ENCODE results near the gene NKD1.

The NKD1 gene

DNA sequence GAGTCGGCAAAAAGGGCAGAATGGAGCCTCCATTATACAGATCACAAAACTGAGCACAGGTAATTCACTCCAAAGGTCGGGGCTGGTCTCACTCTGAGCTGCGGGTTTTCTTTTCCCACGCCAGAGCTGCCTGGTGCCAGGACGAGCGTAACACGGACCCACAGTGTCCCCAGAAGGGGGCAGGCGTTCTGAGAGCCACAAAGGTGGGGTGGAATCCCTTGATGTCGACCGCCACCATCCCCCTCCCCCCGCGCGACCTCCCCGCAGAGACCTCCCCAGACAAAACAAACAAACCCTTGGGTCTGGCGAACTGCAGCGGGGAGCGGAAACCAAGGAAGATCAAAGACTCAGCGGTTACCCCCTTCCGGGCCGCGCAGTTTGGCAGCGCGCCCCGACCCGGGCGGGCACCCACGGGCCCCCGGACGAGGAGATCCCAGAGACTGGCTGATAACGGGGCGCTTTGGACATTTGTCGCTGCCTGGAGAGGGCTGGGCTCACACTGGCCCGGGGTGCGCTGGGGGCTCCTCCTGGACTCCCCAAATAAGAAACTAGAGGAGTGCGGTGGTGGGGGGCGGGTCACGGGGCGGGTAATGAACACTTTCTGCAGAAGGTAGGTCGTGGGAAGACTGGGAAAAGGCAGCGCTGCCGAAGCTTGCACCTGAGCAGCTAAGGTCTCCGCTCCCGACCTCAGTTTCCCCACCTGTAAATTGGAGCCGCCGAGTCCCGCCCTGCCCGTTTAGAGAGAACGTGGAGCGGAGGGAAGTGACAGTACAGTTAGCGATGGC, 664 bp upstream of the NKD1 start:
- no peak for DNase-seq (ENCODE audit: low read depth in 1 of 2, low spot score in 1 of 2)
- in situ Hi-C loops (cut with HindIII; ENCODE audit: low pct_unique_long_range_greater_than_20kb, low sequenced_read_pairs): no loop called here
- no peak for TF ChIP-seq JUND (IDR thresholded peaks at IDR 0.05; ENCODE audit: low read depth)

- in situ Hi-C loops (cut with HindIII; ENCODE audit: low pct_unique_long_range_greater_than_20kb, low sequenced_read_pairs): no loop called here
- no peak for DNase-seq (ENCODE audit: low read depth in 1 of 2, low spot score in 1 of 2)
- TF ChIP-seq JUND (IDR thresholded peaks at IDR 0.05; ENCODE audit: low read depth): no peak
These were observed 839 bp downstream of the NKD1 start for GRCh38 chr16:50548909-50549560.

DNA sequence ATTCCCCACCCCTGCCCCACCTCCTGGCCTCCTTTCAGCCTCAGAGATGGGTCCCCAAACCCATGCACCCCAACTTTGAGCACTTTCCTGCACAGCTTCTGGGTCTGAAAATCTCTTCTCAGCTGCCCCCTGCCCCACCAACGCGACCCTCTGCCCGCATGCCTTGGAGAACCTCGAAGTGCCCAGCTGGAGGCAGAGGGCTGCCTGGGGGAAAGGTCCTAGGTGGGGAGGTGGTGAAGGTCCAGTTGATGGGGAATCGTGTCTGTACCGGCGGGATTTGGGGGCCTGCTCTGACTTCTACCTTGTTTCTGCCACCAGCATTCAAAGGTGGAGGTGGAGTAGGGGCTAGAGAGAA, 1.3 kb downstream of the NKD1 start:
- in situ Hi-C loops (cut with HindIII; ENCODE audit: low pct_unique_long_range_greater_than_20kb, low sequenced_read_pairs): no loop called here
- TF ChIP-seq JUND (IDR thresholded peaks at IDR 0.05; ENCODE audit: low read depth): no peak
- no peak for DNase-seq (ENCODE audit: low read depth in 1 of 2, low spot score in 1 of 2)

- no peak for DNase-seq (ENCODE audit: low read depth in 1 of 2, low spot score in 1 of 2)
- TF ChIP-seq JUND (IDR thresholded peaks at IDR 0.05; ENCODE audit: low read depth): no peak
- in situ Hi-C loops (cut with HindIII; ENCODE audit: low pct_unique_long_range_greater_than_20kb, low sequenced_read_pairs): no loop called here
These were observed 1.8 kb downstream of the NKD1 start for GRCh38 chr16:50550035-50550434.

DNA sequence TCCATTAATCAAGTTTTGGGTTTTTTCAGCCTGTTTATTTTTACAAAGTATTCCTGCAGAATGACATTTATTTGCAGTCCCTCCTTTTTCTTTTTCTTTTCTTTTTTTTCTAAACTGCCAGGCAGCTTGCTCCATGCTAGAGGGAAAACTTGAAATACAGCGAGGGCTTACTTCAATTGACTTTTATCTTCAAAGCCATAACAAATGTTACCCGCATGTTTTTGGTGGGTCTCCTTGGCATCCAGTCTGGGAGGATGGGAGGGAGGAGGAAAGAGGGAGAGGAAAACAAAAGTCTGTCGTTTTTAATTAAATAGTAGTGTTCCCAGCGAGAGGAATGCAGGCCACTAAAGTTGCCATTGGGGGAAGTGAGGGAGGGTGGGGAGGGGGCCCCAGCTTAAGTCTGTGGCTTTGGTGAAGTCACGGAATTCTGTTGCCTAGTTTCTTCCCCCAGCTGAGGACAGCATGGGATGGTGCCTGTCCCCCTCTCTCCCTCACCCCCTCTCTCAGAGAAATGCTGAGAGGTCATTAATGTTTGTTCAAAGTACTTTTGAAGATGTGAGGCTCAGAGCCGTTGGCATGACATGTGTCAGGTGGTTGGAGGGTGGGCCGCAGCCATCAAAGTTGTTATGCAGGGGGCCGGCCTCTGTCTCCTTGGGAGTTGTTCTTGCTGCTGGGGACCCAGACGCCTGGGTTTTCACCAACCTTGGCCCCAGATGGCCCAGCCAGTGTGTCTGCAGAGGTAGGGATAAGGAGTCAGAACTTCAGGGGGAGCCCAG, 2.9 kb downstream of the NKD1 start:
- DNase-seq (ENCODE audit: low read depth in 1 of 2, low spot score in 1 of 2): no peak
- in situ Hi-C loops (cut with HindIII; ENCODE audit: low pct_unique_long_range_greater_than_20kb, low sequenced_read_pairs): no loop called here
- TF ChIP-seq JUND (IDR thresholded peaks at IDR 0.05; ENCODE audit: low read depth): no peak

DNA sequence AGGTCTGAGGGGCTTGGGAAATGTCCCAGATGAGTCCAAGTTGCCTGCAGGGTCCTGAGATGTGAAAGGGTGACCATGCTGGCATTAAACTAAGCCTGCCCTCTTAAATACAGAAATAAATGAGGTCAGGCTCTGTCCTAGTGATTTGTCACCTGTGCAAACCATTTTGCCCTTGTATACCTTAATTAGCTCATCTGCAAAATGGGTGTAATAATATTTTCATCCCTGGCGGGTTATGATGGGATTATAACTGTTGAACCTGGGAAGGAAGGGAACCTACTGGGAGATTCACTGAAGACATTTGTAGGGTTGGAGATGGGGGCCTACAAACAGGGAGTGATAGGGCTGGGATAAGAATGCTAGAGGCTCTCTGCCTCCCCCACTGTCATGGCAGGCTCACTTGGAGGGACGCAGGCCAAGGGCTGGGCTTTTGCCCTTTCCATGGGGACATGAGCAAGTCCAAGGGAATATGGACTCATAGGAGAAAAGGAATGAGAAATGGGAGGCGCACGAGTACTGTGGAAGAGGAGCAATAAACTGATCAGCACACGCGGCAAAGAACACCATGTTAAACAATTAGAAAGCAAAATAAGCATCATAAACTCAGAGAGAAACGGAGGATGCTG, 4.4 kb downstream of the NKD1 start:
- TF ChIP-seq JUND (IDR thresholded peaks at IDR 0.05; ENCODE audit: low read depth): no peak
- DNase-seq (ENCODE audit: low read depth in 1 of 2, low spot score in 1 of 2): no peak
- in situ Hi-C loops (cut with HindIII; ENCODE audit: low pct_unique_long_range_greater_than_20kb, low sequenced_read_pairs): no loop called here

GRCh38 chr16:50553182-50553710, 5.0 kb downstream of the NKD1 start:
- no peak for TF ChIP-seq JUND (IDR thresholded peaks at IDR 0.05; ENCODE audit: low read depth)
- in situ Hi-C loops (cut with HindIII; ENCODE audit: low pct_unique_long_range_greater_than_20kb, low sequenced_read_pairs): no loop called here
- no peak for DNase-seq (ENCODE audit: low read depth in 1 of 2, low spot score in 1 of 2)

GRCh38 chr16:50553731-50554360, 5.7 kb downstream of the NKD1 start:
- TF ChIP-seq JUND (IDR thresholded peaks at IDR 0.05; ENCODE audit: low read depth): no peak
- no peak for DNase-seq (ENCODE audit: low read depth in 1 of 2, low spot score in 1 of 2)
- in situ Hi-C loops (cut with HindIII; ENCODE audit: low pct_unique_long_range_greater_than_20kb, low sequenced_read_pairs): no loop called here

- in situ Hi-C loops (cut with HindIII; ENCODE audit: low pct_unique_long_range_greater_than_20kb, low sequenced_read_pairs): no loop called here
- TF ChIP-seq JUND (IDR thresholded peaks at IDR 0.05; ENCODE audit: low read depth): no peak
- DNase-seq (ENCODE audit: low read depth in 1 of 2, low spot score in 1 of 2): no peak
These were observed 7.2 kb downstream of the NKD1 start for GRCh38 chr16:50555269-50555875.

DNA sequence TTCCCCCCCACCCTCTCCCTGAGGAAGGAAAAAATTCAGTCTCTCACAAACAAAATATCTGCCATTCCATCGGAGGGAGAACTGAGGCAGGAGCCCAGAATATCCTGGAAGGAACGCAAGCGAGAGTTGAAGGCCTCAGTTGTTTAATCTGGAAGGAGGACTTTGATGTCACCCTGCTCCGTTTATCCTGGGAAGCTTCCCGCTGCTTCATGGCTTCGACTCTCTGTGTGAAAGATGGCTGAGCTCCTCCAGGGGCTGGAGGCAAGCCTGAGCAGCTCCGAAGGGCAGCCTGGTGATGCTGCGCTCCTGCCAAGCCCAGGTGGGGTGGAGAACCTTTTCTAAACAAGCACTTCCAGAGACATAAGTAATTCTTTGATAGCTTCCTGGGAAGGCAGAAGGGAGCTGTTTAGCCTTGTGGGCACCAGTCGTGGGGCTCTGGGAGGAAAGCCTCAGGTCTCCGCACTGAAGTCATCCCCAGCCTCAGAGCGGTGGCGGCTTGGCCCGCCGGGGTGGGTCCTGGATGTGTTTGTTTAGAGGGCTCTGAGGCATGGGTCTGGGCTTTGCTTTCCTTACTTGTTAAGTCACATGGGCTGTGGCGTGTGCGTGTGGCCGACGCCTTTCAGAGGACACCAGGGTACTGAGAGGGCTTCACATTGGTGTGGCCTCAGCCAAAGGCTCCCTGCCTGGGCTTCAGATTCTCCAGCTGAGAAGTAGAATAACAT, 7.9 kb downstream of the NKD1 start:
- TF ChIP-seq JUND (IDR thresholded peaks at IDR 0.05; ENCODE audit: low read depth): no peak
- in situ Hi-C loops (cut with HindIII; ENCODE audit: low pct_unique_long_range_greater_than_20kb, low sequenced_read_pairs): no loop called here
- DNase-seq (ENCODE audit: low read depth in 1 of 2, low spot score in 1 of 2): no peak

DNA sequence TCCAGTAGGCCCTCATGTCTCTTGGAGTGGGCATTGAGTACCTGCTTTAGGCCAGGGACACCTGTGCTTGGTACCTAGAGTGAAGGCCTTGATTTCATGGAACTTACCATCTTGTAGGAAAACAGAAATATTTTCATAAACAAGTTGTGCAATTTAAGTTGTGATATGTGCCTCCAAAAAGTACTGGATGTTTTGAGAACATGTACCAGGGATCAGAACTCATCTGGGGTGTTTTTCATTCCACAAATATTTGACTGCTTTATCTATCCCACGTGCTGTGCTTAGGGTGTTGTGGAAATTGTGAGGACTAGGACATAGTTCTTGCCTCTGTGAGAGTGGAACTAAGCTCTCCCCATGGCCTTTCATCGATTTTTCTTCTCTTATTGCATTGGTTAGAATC, 8.8 kb downstream of the NKD1 start:
- in situ Hi-C loops (cut with HindIII; ENCODE audit: low pct_unique_long_range_greater_than_20kb, low sequenced_read_pairs): no loop called here
- TF ChIP-seq JUND (IDR thresholded peaks at IDR 0.05; ENCODE audit: low read depth): no peak
- DNase-seq (ENCODE audit: low read depth in 1 of 2, low spot score in 1 of 2): no peak

Measured in T47D (cell line).